Natural killer cell (primary cell): Measurements from ENCODE around the gene IQCK. TPM values are rescaled to one million over a fixed set of nuclear protein-coding genes. Genes with fewer than 3 reads are reported as not detected.
"Not testable (repeated sequence)": the region's sequence is repeated elsewhere in the genome, so short reads cannot be mapped to it uniquely, and the experiment has no call there.

Source experiments
- ATAC-seq, 3 donors: fragments of 150-1000 bp in 2 of 3; fragments of 200-7000 bp in 1 of 3; cut with Tn5 transposase; 1 replicate in 1 of 3; 2 replicates in 2 of 3; pipeline ENCODE4 v1.10.0; 2021; ENCODE audit warnings: mild to moderate bottlenecking in 2 of 3, moderate library complexity in 2 of 3
- DNase-seq, 2 donors: peaks; one replicate each; pipeline versions ENCODE4 v3.0.0 to v3.0.0-alpha.2; 2013 to 2021; ENCODE audit warnings: mixed read lengths in 1 of 2
- H3K27ac ChIP-seq: one replicate; pipeline ENCODE4 v1.5.1; 2013; ENCODE audit warnings: mild to moderate bottlenecking, low read length
- H3K27me3 ChIP-seq: one replicate; pipeline ENCODE4 v1.6.1; 2013; ENCODE audit warnings: low read length; ENCODE audit not compliant: control insufficient read depth, insufficient read depth
- H3K36me3 ChIP-seq: one replicate; pipeline ENCODE4 v1.6.1; 2013; ENCODE audit warnings: low read length; ENCODE audit not compliant: control insufficient read depth, insufficient read depth
- H3K4me1 ChIP-seq: one replicate; pipeline ENCODE4 v1.6.1; 2013; ENCODE audit warnings: low read length; ENCODE audit not compliant: control insufficient read depth, insufficient read depth
- H3K4me3 ChIP-seq: one replicate; pipeline ENCODE4 v1.5.1; 2013; ENCODE audit warnings: low read length
- H3K9me3 ChIP-seq: one replicate; pipeline ENCODE4 v1.6.1; 2013; ENCODE audit warnings: low read length; ENCODE audit not compliant: control insufficient read depth, insufficient read depth
- H3K27ac Mint-ChIP-seq, 2 donors: one replicate each; pipeline ENCODE4 v1.8.0; 2022; ENCODE audit warnings: mild to moderate bottlenecking in 2 of 2, mixed read lengths in 2 of 2, moderate library complexity in 1 of 2
- H3K27me3 Mint-ChIP-seq, 2 donors: one replicate each; pipeline ENCODE4 v1.8.0; 2022; ENCODE audit warnings: low read depth in 2 of 2, mixed read lengths in 2 of 2
- H3K36me3 Mint-ChIP-seq: one replicate; pipeline ENCODE4 v1.8.0; 2022; ENCODE audit warnings: mixed read lengths
- H3K4me1 Mint-ChIP-seq, 2 donors: one replicate each; pipeline ENCODE4 v1.8.0; 2022; ENCODE audit warnings: mixed read lengths in 2 of 2
- H3K4me3 Mint-ChIP-seq: one replicate; pipeline ENCODE4 v1.8.0; 2022; ENCODE audit warnings: mild to moderate bottlenecking, moderate library complexity, mixed read lengths
- H3K9me3 Mint-ChIP-seq, 2 donors: one replicate each; pipeline ENCODE4 v1.8.0; 2022; ENCODE audit warnings: mixed read lengths in 2 of 2
- WGBS: methylation state at CpG from one replicate; pipeline ENCODE4 v1.1.7; 2013; ENCODE audit warnings: missing lambda C conversion rate; ENCODE audit not compliant: insufficient coverage; 5-methylcytosine and 5-hydroxymethylcytosine counted together
- intact Hi-C: fragments of 100-400 bp; cut with micrococcal nuclease; formaldehyde crosslinking; loops from one replicate; pipeline ENCODE4 v1.14.2; 2022
- total RNA-seq, 4 donors: library from RNA; stranded (reverse); fragments of 120-200 nt in 1 of 4; gene quantifications; one replicate each; pipeline versions ENCODE4 v1.2.3 to v1.2.4, GENCODE V29; 2013 to 2022
- TF ChIP-seq, protein P1 (sequence below): fragments of 200-600 bp; IDR thresholded peaks from one replicate; pipeline ENCODE4 v1.8.0; 2022; ENCODE audit warnings: antibody characterized with exemption

Gene IQCK
- total RNA-seq, 3 donors from 2014 or later (not counting 1 experiment from before 2014, with no cell fraction given), result 0.38 to 1.8 (median 0.68) TPM

DNA sequence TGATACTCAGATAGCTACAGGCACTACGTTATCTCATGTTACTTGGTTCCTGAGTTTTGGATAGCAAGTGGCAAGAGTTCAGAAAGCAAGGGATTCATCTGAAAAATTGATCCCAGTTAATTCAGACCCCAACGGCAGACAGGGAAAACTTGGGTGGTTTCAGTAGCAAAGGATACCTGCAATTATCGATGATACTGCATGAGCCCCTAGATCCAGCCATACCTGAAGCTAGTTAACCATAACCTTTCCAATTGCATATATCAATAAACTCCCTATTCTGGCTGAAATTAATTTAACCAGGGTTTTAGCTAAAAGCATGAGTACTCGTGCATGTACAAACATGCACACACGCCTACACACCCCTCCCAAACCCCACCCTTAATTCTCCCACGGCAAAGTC, 4.4 kb upstream of the IQCK start:
- intact Hi-C loops, result no loop called here
- TF ChIP-seq, protein P1, sequence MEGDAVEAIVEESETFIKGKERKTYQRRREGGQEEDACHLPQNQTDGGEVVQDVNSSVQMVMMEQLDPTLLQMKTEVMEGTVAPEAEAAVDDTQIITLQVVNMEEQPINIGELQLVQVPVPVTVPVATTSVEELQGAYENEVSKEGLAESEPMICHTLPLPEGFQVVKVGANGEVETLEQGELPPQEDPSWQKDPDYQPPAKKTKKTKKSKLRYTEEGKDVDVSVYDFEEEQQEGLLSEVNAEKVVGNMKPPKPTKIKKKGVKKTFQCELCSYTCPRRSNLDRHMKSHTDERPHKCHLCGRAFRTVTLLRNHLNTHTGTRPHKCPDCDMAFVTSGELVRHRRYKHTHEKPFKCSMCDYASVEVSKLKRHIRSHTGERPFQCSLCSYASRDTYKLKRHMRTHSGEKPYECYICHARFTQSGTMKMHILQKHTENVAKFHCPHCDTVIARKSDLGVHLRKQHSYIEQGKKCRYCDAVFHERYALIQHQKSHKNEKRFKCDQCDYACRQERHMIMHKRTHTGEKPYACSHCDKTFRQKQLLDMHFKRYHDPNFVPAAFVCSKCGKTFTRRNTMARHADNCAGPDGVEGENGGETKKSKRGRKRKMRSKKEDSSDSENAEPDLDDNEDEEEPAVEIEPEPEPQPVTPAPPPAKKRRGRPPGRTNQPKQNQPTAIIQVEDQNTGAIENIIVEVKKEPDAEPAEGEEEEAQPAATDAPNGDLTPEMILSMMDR, result no peak

GRCh38 chr16:19715566-19715965, 2.5 kb upstream of the IQCK start:
- intact Hi-C loops, result no loop called here
- H3K36me3 ChIP-seq, result peaks cover 2% of the 10 kb centered on the region
- H3K9me3 ChIP-seq, result no peaks in the 10 kb centered on the region
- Mint-ChIP-seq H3K36me3 (peaks cover 11% of the 10 kb centered on the region), H3K27me3 (no peaks in the 10 kb centered on the region), H3K9me3 (no peaks in the 10 kb centered on the region), H3K27ac (no peak overlapping the region), H3K4me3 (no peak overlapping the region), H3K4me1 (peaks cover 28 to 37% of the 10 kb centered on the region in 2 donors)
- H3K27me3 ChIP-seq, result no peaks in the 10 kb centered on the region
- no peak for DNase-seq
- no peak overlapping the region for H3K27ac ChIP-seq
- 97% methylated on average over 5 of the region's 5 CpGs for WGBS
- TF ChIP-seq, protein P1, result no peak
- no peak for ATAC-seq
- H3K4me1 ChIP-seq, result peaks cover 13% of the 10 kb centered on the region
- no peak overlapping the region for H3K4me3 ChIP-seq

More for the DNA sequence above, 4.4 kb upstream of the IQCK start:
- no peak overlapping the region for H3K27ac Mint-ChIP-seq
- H3K36me3 Mint-ChIP-seq, result peaks cover 11% of the 10 kb centered on the region
- Histone ChIP-seq H3K9me3 (no peaks in the 10 kb centered on the region), H3K36me3 (peaks cover 12% of the 10 kb centered on the region), H3K4me1 (peaks cover 11% of the 10 kb centered on the region), H3K27me3 (no peaks in the 10 kb centered on the region), H3K27ac (no peak overlapping the region), H3K4me3 (no peak overlapping the region)
- H3K9me3 Mint-ChIP-seq, result no peaks in the 10 kb centered on the region
- no peaks in the 10 kb centered on the region for H3K27me3 Mint-ChIP-seq
- WGBS, result 93% methylated on average over 6 of the region's 6 CpGs
- peaks cover 28 to 46% of the 10 kb centered on the region in 2 donors for H3K4me1 Mint-ChIP-seq
- no peak for ATAC-seq
- no peak overlapping the region for H3K4me3 Mint-ChIP-seq
- DNase-seq, result no peak

- Mint-ChIP-seq H3K36me3 (peaks cover 11% of the 10 kb centered on the region), H3K9me3 (no peaks in the 10 kb centered on the region), H3K27me3 (no peaks in the 10 kb centered on the region), H3K4me3 (peak overlapping the region; percentile 58), H3K4me1 (peaks cover 28 to 37% of the 10 kb centered on the region in 2 donors), H3K27ac (no peak overlapping the region)
- intact Hi-C loops, result no loop called here
- TF ChIP-seq, protein P1, result no peak
- DNase-seq (no peak), ATAC-seq (no peak)
- H3K9me3 ChIP-seq, result no peaks in the 10 kb centered on the region
- no peak overlapping the region for H3K4me3 ChIP-seq
- no peak overlapping the region for H3K27ac ChIP-seq
- H3K4me1 ChIP-seq, result peaks cover 13% of the 10 kb centered on the region
- WGBS, result 95% methylated on average over 1 of the region's 1 CpG
- H3K36me3 ChIP-seq, result peaks cover 2% of the 10 kb centered on the region
- no peaks in the 10 kb centered on the region for H3K27me3 ChIP-seq
Measured at GRCh38 chr16:19716183-19716582, 1.9 kb upstream of the IQCK start.

DNA sequence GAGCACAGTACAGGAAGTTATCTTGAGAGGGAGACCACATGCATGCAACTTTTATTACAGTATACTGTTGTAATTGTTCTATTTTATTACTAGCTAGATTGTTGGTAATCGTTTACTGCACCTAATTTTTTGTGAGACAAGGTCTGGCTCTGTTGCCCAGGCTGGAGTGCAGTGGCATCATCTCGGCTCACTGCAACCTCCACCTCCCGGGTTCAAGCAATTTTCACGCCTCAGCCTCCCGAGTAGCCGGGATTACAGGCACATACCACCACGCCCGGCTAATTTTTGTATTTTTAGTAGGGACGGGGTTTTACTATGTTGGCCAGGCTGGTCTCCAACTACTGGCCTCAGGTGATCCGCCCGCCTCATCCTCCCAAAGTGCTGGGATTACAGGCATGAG, 1.3 kb upstream of the IQCK start:
- H3K4me1 Mint-ChIP-seq, result peaks cover 28 to 37% of the 10 kb centered on the region in 2 donors

More for the DNA sequence above, 1.3 kb upstream of the IQCK start:
- H3K9me3 Mint-ChIP-seq, H3K27me3 Mint-ChIP-seq, H3K27ac ChIP-seq, ATAC-seq, DNase-seq, intact Hi-C loops, H3K27me3 ChIP-seq, H3K4me3 ChIP-seq, H3K36me3 ChIP-seq, H3K9me3 ChIP-seq: not testable (repeated sequence)
- peaks cover 11% of the 10 kb centered on the region for H3K36me3 Mint-ChIP-seq
- H3K4me3 Mint-ChIP-seq, result peak overlapping the region; percentile 95
- peaks cover 13% of the 10 kb centered on the region for H3K4me1 ChIP-seq
- WGBS, result 89% methylated on average over 11 of the region's 11 CpGs
- peak overlapping the region; percentile 79 to 86 for H3K27ac Mint-ChIP-seq
